GM12878 (cell line): ENCODE data around the gene RECQL. TPM values are rescaled to one million over a fixed set of nuclear protein-coding genes. Genes with fewer than 3 reads are reported as not detected.

Experiments used
- ATAC-seq: fragments of 200-7000 bp; cut with Tn5 transposase; 3 replicates; pipeline ENCODE4 v1.9.1; 2020; ENCODE audit warnings: mild to moderate bottlenecking, moderate library complexity
- BruUV-seq: library from RNA; stranded (reverse); fragments of 400-500 nt; replicated peaks from 2 replicates; lab custom pipeline; 2021; lab: Mats Ljungman, UMichigan
- CTCF ChIA-PET: fragments of 300-600 bp; sonication (Branson Sonifier 250); formaldehyde crosslinking; extraction: SDS; loops from one replicate; lab custom pipeline; 2021; ENCODE audit warnings: inconsistent platforms; lab: Yijun Ruan, JAX
- POLR2A ChIA-PET: fragments of 350-600 bp; formaldehyde crosslinking; extraction: SDS; loops from one replicate; lab custom pipeline; 2021; ENCODE audit warnings: inconsistent platforms; lab: Charles Lee
- RAD21 ChIA-PET: fragments of 300-600 bp; sonication (Branson Sonifier 250); formaldehyde crosslinking; loops from one replicate; lab custom pipeline; 2023; ENCODE audit warnings: antibody characterized with exemption; ENCODE audit not compliant: unreplicated experiment; lab: Charles Lee
- SMC1A ChIA-PET: fragments of 300-600 bp; sonication (Branson Sonifier 250); formaldehyde crosslinking; loops from one replicate; lab custom pipeline; 2023; ENCODE audit not compliant: unreplicated experiment, uncharacterized antibody; lab: Charles Lee
- DNase-seq: peaks from one replicate; pipeline ENCODE4 v3.0.0-alpha.2; 2011; ENCODE audit warnings: low read depth, low spot score
- FAIRE-seq: peaks from 3 replicates; lab custom pipeline; 2011; peaks lifted over from hg19 to GRCh38; lab: Jason Lieb, UNC
- H2AFZ ChIP-seq: 2 replicates; pipeline ENCODE4 v1.6.0; 2011; ENCODE audit warnings: low read depth, low read length, control low read depth; ENCODE audit not compliant: control insufficient read depth
- H3K27ac ChIP-seq: 2 replicates; pipeline ENCODE4 v1.5.1; 2011; ENCODE audit warnings: control low read depth; ENCODE audit not compliant: control insufficient read depth, insufficient read depth
- H3K27me3 ChIP-seq, 2 experiments: replicated peaks in 1 of 2; 2 replicates each; pipeline versions ENCODE4 v1.6.0 to v1.6.1; 2011; ENCODE audit warnings: low read length in 1 of 2; ENCODE audit not compliant: control insufficient read depth in 2 of 2, insufficient read depth in 2 of 2
- H3K36me3 ChIP-seq, 2 experiments: 2 replicates each; pipeline ENCODE4 v1.5.1; 2011; ENCODE audit warnings: low read length in 1 of 2; ENCODE audit not compliant: control insufficient read depth in 2 of 2, insufficient read depth in 2 of 2
- H3K4me1 ChIP-seq: 2 replicates; pipeline ENCODE4 v1.6.1; 2011; ENCODE audit warnings: mild to moderate bottlenecking, low read length, moderate library complexity, mixed read lengths; ENCODE audit not compliant: control insufficient read depth, insufficient read depth
- H3K4me2 ChIP-seq: 2 replicates; pipeline ENCODE4 v1.6.0; 2011; ENCODE audit warnings: control low read depth; ENCODE audit not compliant: control insufficient read depth, insufficient read depth
- H3K4me3 ChIP-seq: fragments of 200-600 bp; sonication (generic); 2 replicates; pipeline ENCODE4 v1.5.1; 2016
- H3K79me2 ChIP-seq: 2 replicates; pipeline ENCODE4 v1.6.0; 2011; ENCODE audit warnings: low read length; ENCODE audit not compliant: control insufficient read depth, insufficient read depth
- H3K9ac ChIP-seq: 2 replicates; pipeline ENCODE4 v1.8.0; 2011; ENCODE audit warnings: low read length, control low read depth, mixed read lengths; ENCODE audit not compliant: control insufficient read depth, insufficient read depth
- H3K9me3 ChIP-seq: replicated peaks from 3 replicates; pipeline ENCODE4 v1.5.1; 2011; ENCODE audit warnings: mild to moderate bottlenecking, low read length; ENCODE audit not compliant: control insufficient read depth, insufficient read depth
- H4K20me1 ChIP-seq: 2 replicates; pipeline ENCODE4 v1.6.0; 2011; ENCODE audit not compliant: control insufficient read depth, insufficient read depth
- CEBPB ChIP-seq, 2 experiments: fragments of 150-350 bp in 1 of 2; IDR thresholded peaks; 2 replicates each; pipeline ENCODE4 v1.6.1; 2012 to 2014; ENCODE audit warnings: low read depth in 2 of 2, low read length in 2 of 2, borderline replicate concordance in 1 of 2, inconsistent platforms in 1 of 2
- CEBPZ ChIP-seq: fragments of 150-350 bp; IDR thresholded peaks from 2 replicates; pipeline ENCODE4 v1.6.1; 2016; ENCODE audit warnings: low read depth, low read length
- EGR1 ChIP-seq, 2 experiments: IDR thresholded peaks; 1 replicate in 1 of 2; 2 replicates in 1 of 2; pipeline ENCODE4 v1.6.1; 2011 to 2012; ENCODE audit warnings: low read depth in 2 of 2, low read length in 2 of 2, borderline replicate concordance in 1 of 2, mild to moderate bottlenecking in 1 of 2, moderate library complexity in 1 of 2
- EP300 ChIP-seq, 2 experiments: fragments of 150-350 bp in 1 of 2; IDR thresholded peaks; 2 replicates each; pipeline ENCODE4 v1.6.1; 2011 to 2012; ENCODE audit warnings: low read depth in 2 of 2, low read length in 2 of 2, borderline replicate concordance in 1 of 2, improper control_type of control experiment in 1 of 2, inconsistent platforms in 1 of 2; ENCODE audit not compliant: control insufficient read depth in 1 of 2
- IRF5 ChIP-seq: fragments of 450-650 bp; IDR thresholded peaks from 2 replicates; pipeline ENCODE4 v1.6.1; 2017; ENCODE audit warnings: borderline replicate concordance
- KAT2A ChIP-seq: conservative IDR thresholded peaks from 2 replicates; pipeline ENCODE4 v1.6.1; 2011; ENCODE audit warnings: low read depth, low read length; ENCODE audit not compliant: control insufficient read depth
- MAX ChIP-seq: IDR thresholded peaks from 2 replicates; pipeline ENCODE4 v1.6.1; 2012; ENCODE audit warnings: low read depth, low read length, improper control_type of control experiment
- RAD21 ChIP-seq: IDR thresholded peaks from 2 replicates; pipeline ENCODE4 v1.6.1; 2011; ENCODE audit warnings: mild to moderate bottlenecking, low read depth, low read length, moderate library complexity; ENCODE audit not compliant: insufficient read depth
- RELB ChIP-seq: fragments of 450-650 bp; IDR thresholded peaks from 2 replicates; pipeline ENCODE4 v1.6.1; 2017; ENCODE audit warnings: low read depth, mild to moderate bottlenecking, moderate library complexity
- SREBF1 ChIP-seq: IDR thresholded peaks from 2 replicates; pipeline ENCODE4 v1.6.1; 2012; ENCODE audit warnings: mild to moderate bottlenecking, low read length
- SREBF2 ChIP-seq: IDR thresholded peaks from 2 replicates; pipeline ENCODE4 v1.6.1; 2012; ENCODE audit warnings: mild to moderate bottlenecking, low read length
- ZNF592 ChIP-seq: fragments of 450-650 bp; IDR thresholded peaks from 2 replicates; pipeline ENCODE4 v1.6.1; 2017; ENCODE audit warnings: mild to moderate bottlenecking, moderate library complexity
- WGBS: methylation state at CpG from one replicate; pipeline ENCODE4 v1.1.6; 2016; ENCODE audit warnings: low lambda C conversion rate; ENCODE audit not compliant: insufficient replicate concordance, insufficient coverage; ENCODE audit errors: missing lambda C conversion rate; 5-methylcytosine and 5-hydroxymethylcytosine counted together
- in situ Hi-C: fragments of 300-500 bp; cut with MboI; formaldehyde crosslinking; loops from 9 replicates; pipeline ENCODE4 v1.14.3; 2018; ENCODE audit warnings: mixed read lengths
- intact Hi-C: fragments of 100-400 bp; cut with micrococcal nuclease; formaldehyde crosslinking; loops from one replicate; pipeline ENCODE4 v1.14.2; 2022; ENCODE audit not compliant: unreplicated experiment
- polyA plus RNA-seq, 11 experiments: library from polyadenylated mRNA; depleted of rRNA in 4 of 11; unstranded in 6 of 11; stranded (reverse) in 5 of 11; fragments of >200 nt; fragmentation: Nextera tagmentation in 4 of 11; fragmentation: Illumina TruSeq in 1 of 11; extraction: Ambion mirVana in 4 of 11; extraction: Trizol in 1 of 11; gene quantifications; 1 replicate in 1 of 11; 2 replicates in 10 of 11; pipeline versions ENCODE4 v1.2.1 to v1.2.3, GENCODE V29; 2011 to 2016; ENCODE audit warnings: inconsistent platforms in 2 of 11, missing spikeins in 2 of 11, low read depth in 1 of 11
- total RNA-seq, 4 experiments: library from RNA; depleted of rRNA in 3 of 4; stranded (reverse); fragments of >200 nt in 3 of 4; fragmentation: Illumina TruSeq in 1 of 4; extraction: Trizol in 1 of 4; gene quantifications; 2 replicates each; pipeline versions ENCODE4 v1.2.1 to v1.2.3, GENCODE V29; 2013 to 2021

Gene RECQL
- total and polyA plus RNA-seq, 10 of the 15 experiments (the other 5 are each of a cell fraction or from before 2014, with no cell fraction given) = 47.4 to 130 (median 70.8) TPM

GRCh38 chr12:21516281-21516680 lies 14.8 kb upstream of the RECQL start:
- peaks cover 0 to 19% of the 10 kb centered on the region in 2 experiments; a peak in 2 of 4 replicates for H3K36me3 ChIP-seq
- H3K27ac ChIP-seq = no peak overlapping the region
- no peak overlapping the region for H2AFZ ChIP-seq
- no peak for DNase-seq
- ChIA-PET SMC1A (no interaction called here), POLR2A (interaction anchor here (1.1 kb wide), 1 partner anchor 15 kb away, joined by 5 read pairs; the partner anchor contains the start of genes GOLT1B and RECQL), CTCF (no interaction called here), RAD21 (no interaction called here)
- FAIRE-seq = no peak
- no peak overlapping the region for H3K4me2 ChIP-seq
- no peaks in the 10 kb centered on the region for H3K27me3 ChIP-seq
- H3K4me3 ChIP-seq = no peak overlapping the region
- TF ChIP-seq SREBF1 (no peak), SREBF2 (no peak), IRF5 (no peak), KAT2A (no peak), RAD21 (no peak), MAX (no peak), EP300 (IDR thresholded peaks at IDR 0.05; ENCODE audit: borderline replicate concordance in 1 of 2, control insufficient read depth in 1 of 2, low read depth in 2 of 2, low read length in 2 of 2) (no peak), ZNF592 (no peak), CEBPB (IDR thresholded peaks at IDR 0.05; ENCODE audit: borderline replicate concordance in 1 of 2, low read depth in 2 of 2, low read length in 2 of 2) (no peak), CEBPZ (no peak), EGR1 (IDR thresholded peaks at IDR 0.05; ENCODE audit: borderline replicate concordance in 1 of 2, low read depth in 2 of 2, low read length in 2 of 2) (no peak), RELB (no peak)
- no peaks in the 10 kb centered on the region for H3K4me1 ChIP-seq
- no peak for ATAC-seq
- H4K20me1 ChIP-seq = no peaks in the 10 kb centered on the region
- H3K9me3 ChIP-seq = no peaks in the 10 kb centered on the region
- intact Hi-C loops = no loop called here
- BruUV-seq = no TSS peak
- no peak overlapping the region for H3K9ac ChIP-seq
- WGBS = 98% methylated on average over 2 of the region's 2 CpGs
- in situ Hi-C loops = no loop called here
- H3K79me2 ChIP-seq = no peaks in the 10 kb centered on the region
